ENCODE measurements around the gene TXNIP.
"Not testable (repeated sequence)": the region's sequence is repeated elsewhere in the genome, so short reads cannot be mapped to it uniquely, and the experiment has no call there.

The TXNIP gene, protein sequence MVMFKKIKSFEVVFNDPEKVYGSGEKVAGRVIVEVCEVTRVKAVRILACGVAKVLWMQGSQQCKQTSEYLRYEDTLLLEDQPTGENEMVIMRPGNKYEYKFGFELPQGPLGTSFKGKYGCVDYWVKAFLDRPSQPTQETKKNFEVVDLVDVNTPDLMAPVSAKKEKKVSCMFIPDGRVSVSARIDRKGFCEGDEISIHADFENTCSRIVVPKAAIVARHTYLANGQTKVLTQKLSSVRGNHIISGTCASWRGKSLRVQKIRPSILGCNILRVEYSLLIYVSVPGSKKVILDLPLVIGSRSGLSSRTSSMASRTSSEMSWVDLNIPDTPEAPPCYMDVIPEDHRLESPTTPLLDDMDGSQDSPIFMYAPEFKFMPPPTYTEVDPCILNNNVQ

GRCh38 chr1:145996433-145997015 lies at the start of gene TXNIP:
Gene TXNIP (minus strand): TSS chr1:145996579. CDS start chr1:145996266, 313 bp downstream.
- in situ Hi-C loops (cut with MboI; ENCODE audit: low sequenced_read_pairs) = no loop called here

DNA sequence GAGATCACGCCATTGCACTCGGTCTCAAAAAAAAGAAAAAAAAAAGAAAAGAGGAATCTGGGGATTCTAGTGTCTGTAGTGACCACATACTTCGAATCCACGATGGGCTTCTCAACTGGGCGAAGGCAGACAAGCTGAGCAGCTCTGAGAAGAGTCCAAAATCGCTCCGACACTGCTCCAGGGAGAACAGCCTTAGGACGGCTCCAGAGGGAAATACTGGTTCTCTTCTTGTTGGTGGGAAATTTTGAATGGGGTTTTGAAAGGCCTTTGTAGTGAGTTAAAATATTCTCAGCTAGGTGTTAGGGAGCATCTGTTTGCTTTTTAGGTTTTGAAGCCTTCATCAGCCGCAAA lies 43.4 kb upstream of the TXNIP start:
- in situ Hi-C loops (cut with MboI; ENCODE audit: low sequenced_read_pairs) = no loop called here

GRCh38 chr1:146036965-146037646 lies 40.7 kb upstream of the TXNIP start:
- in situ Hi-C loops (cut with MboI; ENCODE audit: low sequenced_read_pairs) = no loop called here

GRCh38 chr1:146036241-146036964 lies 40.0 kb upstream of the TXNIP start:
- in situ Hi-C loops (cut with MboI; ENCODE audit: low sequenced_read_pairs) = no loop called here

DNA sequence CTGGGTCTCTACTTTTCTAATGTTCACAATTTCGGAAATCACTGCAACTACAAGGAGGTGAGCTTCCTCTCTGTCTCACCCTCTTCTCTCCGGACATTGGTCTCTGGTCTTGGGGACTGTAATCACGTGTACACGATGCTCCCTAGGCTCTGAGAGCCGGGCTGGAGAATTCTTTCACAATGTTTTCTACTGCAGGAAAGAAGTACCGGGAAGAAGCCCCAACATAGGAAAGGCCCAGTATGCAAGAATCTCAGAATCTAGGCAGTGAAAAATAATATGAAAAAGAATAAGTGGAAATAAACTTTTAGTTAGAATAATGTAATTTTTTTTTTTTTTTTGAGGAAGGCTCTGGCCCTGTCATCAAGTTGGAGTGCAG lies 38.7 kb upstream of the TXNIP start:
- in situ Hi-C loops (cut with MboI; ENCODE audit: low sequenced_read_pairs) = no loop called here

DNA sequence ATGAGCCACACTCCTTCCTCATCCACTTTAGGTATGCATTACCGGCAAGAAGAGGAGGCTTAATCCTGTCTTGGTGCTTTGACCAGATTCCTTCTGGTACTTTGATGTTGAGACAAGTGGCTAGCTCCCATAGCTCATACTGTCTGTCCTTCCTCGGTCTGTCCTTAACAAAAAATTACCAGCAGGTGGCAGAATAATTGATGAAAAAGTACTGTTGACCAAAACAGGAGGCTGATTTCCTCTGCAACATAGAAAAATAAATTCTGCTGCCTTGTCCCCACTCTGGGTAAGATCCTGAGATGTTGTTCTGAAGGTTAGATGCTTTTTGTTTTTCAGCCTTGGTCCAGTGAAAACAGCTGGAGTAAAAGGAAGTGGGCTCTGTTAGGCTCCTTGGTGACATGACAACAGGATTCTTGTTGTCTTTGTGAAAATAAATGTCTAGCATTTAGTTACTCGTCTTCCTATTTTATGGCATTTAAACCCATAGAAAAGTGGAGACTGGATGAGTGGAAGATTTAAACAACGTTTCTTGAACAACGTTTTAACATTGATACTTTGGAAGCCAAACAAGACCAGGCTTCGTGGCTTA lies 36.3 kb upstream of the TXNIP start:
- in situ Hi-C loops (cut with MboI; ENCODE audit: low sequenced_read_pairs) = no loop called here

DNA sequence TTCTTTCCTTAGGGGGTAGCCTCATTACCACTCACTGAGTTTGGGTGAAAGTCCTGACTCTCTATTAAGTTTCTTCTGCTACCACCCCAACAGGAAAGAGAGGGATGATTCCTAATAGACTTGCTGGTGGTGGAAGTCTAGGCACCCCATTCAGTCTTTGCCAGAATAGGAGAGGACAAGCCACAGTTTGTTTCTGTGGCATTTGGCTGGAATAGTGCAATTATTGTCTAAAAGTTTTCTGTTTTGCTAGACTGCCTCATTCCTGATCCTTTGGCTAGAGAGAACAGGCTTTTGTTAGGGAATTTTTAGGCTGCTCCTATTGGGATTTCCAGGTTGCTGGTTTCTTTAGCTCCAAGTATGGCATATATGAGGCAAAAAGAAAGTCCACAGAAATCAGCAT lies 35.1 kb upstream of the TXNIP start:
- in situ Hi-C loops (cut with MboI; ENCODE audit: low sequenced_read_pairs) = no loop called here

DNA sequence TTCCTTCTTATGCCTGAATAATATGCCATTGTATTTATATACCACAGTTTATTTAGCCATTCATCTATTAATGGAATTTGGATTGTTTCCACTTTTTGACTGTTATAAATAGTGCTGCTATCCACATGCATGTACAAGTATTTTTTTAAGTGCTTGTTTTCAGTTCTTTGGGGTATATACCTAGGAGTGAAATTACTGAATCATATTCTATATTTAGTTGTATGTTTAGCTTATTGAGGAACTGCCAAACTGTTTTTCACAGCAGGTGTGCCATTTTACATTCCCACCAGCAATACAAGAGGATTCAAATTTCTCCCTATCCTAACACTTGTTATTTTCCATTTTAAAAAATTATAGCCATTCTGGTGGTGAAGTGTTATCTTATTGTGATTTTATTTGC lies 32.7 kb upstream of the TXNIP start:
- in situ Hi-C loops (cut with MboI; ENCODE audit: low sequenced_read_pairs) = no loop called here

GRCh38 chr1:146026650-146027049 lies 30.3 kb upstream of the TXNIP start:
- in situ Hi-C loops (cut with MboI; ENCODE audit: low sequenced_read_pairs) = not testable (repeated sequence)

- in situ Hi-C loops (cut with MboI; ENCODE audit: low sequenced_read_pairs) = not testable (repeated sequence)
These were observed 29.6 kb upstream of the TXNIP start for GRCh38 chr1:146025787-146026495.

GRCh38 chr1:146022403-146023127 lies 26.2 kb upstream of the TXNIP start:
- in situ Hi-C loops (cut with MboI; ENCODE audit: low sequenced_read_pairs) = no loop called here

DNA sequence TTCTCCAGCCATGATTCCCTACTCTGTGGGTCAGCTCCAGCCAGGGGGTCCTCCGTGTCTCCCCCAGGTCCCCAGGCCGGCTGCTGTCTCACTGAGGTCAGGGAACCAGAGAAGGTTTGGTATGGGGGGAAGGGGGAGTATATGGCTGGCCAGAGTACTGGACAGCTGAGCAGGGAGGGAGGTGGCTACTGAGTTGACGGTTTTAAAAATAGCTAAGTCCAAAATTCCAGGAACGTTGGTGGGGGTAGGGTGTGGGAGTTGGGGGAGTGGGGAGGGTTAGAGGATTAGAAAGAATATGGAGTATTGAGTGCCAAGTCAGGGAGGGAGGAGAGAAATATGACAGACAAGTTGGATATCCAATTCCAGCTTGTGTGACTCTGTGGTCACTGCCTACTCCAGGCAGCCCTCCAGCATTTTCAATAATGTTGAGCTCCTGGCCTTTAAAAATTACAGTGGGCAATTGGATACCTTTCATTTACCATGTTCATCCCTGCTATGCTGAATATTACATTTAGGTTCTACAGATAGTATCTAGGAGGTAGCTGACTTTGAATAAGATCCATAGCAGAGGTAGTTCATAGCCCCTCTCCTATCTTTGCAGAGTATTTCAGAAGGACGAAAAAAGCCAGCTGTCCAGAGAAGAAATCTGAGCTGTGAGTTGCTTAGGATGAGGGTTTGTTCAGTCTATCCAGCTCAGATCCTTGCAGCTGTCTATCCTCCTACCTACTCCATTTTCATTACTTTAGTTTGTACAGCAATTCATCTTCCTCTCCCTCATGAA lies 25.4 kb upstream of the TXNIP start, which contains the start of gene HJV:
HJV (minus strand) TSS at position 114 of the 781 bp plus-strand sequence. CDS start 1,504 bp downstream, outside the sequence.
- in situ Hi-C loops (cut with MboI; ENCODE audit: low sequenced_read_pairs) = no loop called here

DNA sequence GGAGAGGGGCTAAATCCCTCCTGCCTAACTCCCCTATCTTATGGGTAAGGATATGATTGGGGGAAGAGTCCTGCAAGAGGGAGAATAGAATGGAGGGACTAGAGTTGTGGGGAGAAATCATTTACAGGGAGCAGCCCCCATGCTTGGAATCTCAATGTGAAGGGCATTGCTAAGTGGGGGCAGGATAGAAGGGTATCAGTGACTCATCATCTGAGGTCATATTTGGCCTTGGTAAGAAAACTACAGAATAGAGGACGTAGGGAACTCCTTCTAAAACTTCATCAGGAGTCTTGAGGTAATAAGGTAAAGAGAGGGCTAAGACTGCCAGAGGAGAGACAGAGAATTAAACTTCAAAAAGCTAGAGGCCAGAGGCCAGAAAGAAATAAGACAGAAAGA lies 24.7 kb upstream of the TXNIP start:
- in situ Hi-C loops (cut with MboI; ENCODE audit: low sequenced_read_pairs) = no loop called here

DNA sequence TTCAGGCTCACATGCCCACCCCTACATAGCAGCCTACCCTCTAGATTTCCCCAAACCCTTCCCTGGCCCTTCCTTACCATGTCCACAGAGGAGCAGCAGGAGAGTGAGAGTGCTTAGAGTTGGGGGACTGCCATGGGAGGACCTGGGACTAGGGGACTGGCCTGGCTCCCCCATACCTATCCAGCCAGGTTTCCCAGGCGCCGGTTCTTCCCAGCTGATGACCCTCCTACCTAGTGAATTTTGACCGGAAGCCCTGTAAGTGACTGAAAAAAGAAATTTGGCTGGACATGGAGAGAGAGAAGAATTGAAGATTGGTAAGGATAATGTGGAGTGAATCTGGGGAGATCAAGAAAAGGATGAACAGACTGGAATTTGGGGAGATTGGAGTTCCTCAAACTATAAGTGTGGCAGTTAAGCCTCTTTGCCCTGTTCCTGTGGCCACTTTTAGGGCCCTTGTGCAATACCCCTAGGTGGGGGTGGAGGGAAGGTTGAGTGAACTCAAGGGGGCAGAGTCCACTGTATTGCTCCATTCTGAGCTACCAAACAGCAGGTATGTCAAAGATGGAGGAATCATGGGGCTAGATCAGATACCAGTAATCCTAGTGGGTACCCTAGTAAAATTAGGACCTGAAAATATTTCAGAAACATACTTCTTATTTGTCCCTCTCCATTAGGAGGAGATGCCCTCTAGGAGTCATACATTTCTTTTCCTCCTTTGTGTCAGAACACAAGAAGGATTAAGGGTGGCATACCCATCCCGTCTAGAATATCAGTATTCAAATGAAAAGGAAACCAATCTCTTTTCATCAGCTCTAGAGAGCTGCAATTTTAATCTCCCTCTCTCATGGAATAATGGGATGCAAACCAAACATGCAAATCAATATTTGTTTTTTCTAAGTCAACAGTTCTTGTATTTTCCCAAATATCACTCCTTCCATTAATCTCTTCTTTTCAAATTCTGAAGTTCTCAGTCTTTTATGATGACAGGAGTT lies 24.0 kb upstream of the TXNIP start:
- in situ Hi-C loops (cut with MboI; ENCODE audit: low sequenced_read_pairs) = no loop called here

DNA sequence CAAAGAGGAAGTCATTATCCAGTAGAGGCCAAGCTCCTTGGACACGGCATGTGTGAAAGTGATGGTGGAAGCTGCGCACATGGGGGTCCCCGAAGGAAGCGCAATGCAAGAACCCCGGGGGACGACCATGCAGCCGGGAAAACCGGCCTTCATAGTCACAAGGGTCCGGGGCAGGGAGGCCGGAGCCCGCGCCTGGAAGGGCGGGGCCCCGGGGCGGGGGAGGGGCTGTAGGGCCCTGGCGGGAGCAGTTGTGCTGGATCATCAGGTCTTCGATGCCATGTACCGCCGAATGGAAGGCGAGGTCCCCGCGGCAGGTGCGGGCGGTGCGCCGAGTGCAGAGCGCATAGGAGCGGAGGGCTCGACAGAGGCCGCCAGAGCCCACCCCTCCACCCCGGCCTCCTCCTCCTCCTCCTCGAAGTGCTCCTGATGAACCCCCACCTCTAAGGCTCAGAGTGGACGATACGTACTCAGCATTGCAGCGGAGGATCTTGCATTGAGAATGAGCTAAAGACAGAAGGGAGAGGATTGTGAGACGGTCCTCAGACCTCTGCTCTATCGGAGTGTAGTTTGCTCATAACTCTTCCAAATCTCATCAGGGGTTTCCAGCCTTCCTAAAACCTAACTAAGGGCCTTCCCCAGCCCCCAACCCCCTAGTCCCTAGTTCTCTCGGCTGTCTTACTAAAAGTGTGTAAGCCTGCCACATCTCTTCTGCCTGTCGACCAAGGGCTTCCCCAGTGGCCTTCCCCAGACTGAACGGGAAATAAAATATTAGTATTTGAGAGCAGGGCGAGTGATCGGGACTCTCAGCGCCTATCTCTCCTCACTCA lies 23.1 kb upstream of the TXNIP start:
- in situ Hi-C loops (cut with MboI; ENCODE audit: low sequenced_read_pairs) = no loop called here

DNA sequence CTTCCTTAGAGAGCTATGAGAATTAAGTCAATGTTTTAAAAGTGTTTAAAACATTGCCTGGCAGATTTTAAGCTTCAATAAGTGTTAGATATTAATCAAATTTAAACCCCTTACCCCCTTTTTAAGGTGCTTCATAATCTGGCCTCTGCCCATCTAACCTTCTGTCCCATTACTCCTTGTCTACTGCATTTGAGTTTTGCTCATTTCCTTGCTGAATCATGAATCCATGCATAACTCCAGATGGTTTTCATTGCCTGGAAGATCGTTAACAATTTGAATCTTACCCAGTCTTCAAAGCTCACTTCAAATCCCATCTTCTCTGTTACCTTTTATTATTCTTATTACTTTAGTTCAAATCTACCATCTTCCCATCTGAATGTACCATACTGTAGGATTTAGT lies 20.5 kb upstream of the TXNIP start:
- in situ Hi-C loops (cut with MboI; ENCODE audit: low sequenced_read_pairs) = no loop called here

DNA sequence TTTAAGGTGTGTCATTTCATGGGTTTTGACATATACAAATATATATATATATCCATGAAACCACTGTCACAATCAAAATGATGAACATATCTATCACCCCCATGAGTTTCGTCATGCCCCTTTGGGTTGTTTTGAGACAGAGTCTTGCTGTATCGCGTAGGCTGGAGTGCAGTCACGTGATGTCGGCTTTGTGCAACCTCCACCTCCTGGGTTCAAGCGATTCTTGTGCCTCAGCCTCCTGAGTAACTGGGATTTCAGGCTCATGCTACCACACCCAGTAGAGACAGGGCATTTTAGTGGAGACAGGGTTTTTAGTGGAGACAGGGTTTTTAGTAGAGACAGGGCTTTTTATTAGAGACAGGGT lies 17.2 kb upstream of the TXNIP start:
- in situ Hi-C loops (cut with MboI; ENCODE audit: low sequenced_read_pairs) = no loop called here

Data from hTERT RPE-1 (cell line).